MG63 (cell line): Measurements from ENCODE around the gene OR2F1. TPM values are rescaled to one million over a fixed set of nuclear protein-coding genes. Genes with fewer than 3 reads are reported as not detected.
"Not testable (repeated sequence)": the region's sequence is repeated elsewhere in the genome, so short reads cannot be mapped to it uniquely, and the experiment has no call there.

Experiments used
- DNase-seq: peaks from one replicate; pipeline ENCODE4 v3.0.0-alpha.2; 2020
- H3K27me3 ChIP-seq: fragments of 250-450 bp; sonication (Bioruptor Pico); 2 replicates; pipeline ENCODE4 v1.5.1; 2020; ENCODE audit warnings: mild to moderate bottlenecking, moderate library complexity
- H3K36me3 ChIP-seq: fragments of 250-450 bp; sonication (Bioruptor Pico); 2 replicates; pipeline ENCODE4 v1.5.1; 2020; ENCODE audit warnings: mild to moderate bottlenecking, moderate library complexity
- H3K4me3 ChIP-seq: fragments of 250-450 bp; sonication (Bioruptor Pico); 2 replicates; pipeline ENCODE4 v1.5.1; 2020; ENCODE audit warnings: mild to moderate bottlenecking, moderate library complexity
- H3K9me3 ChIP-seq: fragments of 250-450 bp; sonication (Bioruptor Pico); 2 replicates; pipeline ENCODE4 v1.5.1; 2020; ENCODE audit warnings: mild to moderate bottlenecking, moderate library complexity
- total RNA-seq: library from RNA; depleted of rRNA; stranded (reverse); fragments of >200 nt; shearing (Covaris generic); gene quantifications from 2 replicates; pipeline ENCODE4 v1.2.3, GENCODE V29; 2014; ENCODE audit warnings: low replicate concordance

OR2F1 gene
- total RNA-seq, 1 experiment from 2014 or later, result 0.49 TPM

- Histone ChIP-seq H3K4me3 (no peak overlapping the region), H3K27me3 (no peaks in the 10 kb centered on the region), H3K9me3 (no peaks in the 10 kb centered on the region), H3K36me3 (no peaks in the 10 kb centered on the region)
- no peak for DNase-seq
Observed at GRCh38 chr7:143980746-143981510, 26.3 kb downstream of the OR2F1 start.

GRCh38 chr7:143983960-143984359 is 29.3 kb downstream of the OR2F1 start:
- H3K4me3 ChIP-seq, result no peak overlapping the region
- no peaks in the 10 kb centered on the region for H3K27me3 ChIP-seq
- no peak for DNase-seq
- H3K9me3 ChIP-seq, result no peaks in the 10 kb centered on the region
- no peaks in the 10 kb centered on the region for H3K36me3 ChIP-seq

- H3K27me3 ChIP-seq, result no peaks in the 10 kb centered on the region
- DNase-seq, result no peak
- H3K36me3 ChIP-seq, result no peaks in the 10 kb centered on the region
- no peak overlapping the region for H3K4me3 ChIP-seq
- no peaks in the 10 kb centered on the region; the same call in 1 of the 2 replicates for H3K9me3 ChIP-seq
Observed at GRCh38 chr7:143987513-143987912, 32.9 kb downstream of the OR2F1 start.

GRCh38 chr7:143988976-143989745 is 34.5 kb downstream of the OR2F1 start:
- peak; percentile 29 for DNase-seq
- H3K27me3 ChIP-seq, result no peaks in the 10 kb centered on the region
- no peak overlapping the region for H3K4me3 ChIP-seq
- H3K9me3 ChIP-seq, result no peaks in the 10 kb centered on the region; the same call in 1 of the 2 replicates
- H3K36me3 ChIP-seq, result no peaks in the 10 kb centered on the region

GRCh38 chr7:143992670-143993069 is 38.0 kb downstream of the OR2F1 start:
- H3K27me3 ChIP-seq, result no peaks in the 10 kb centered on the region
- H3K36me3 ChIP-seq, result no peaks in the 10 kb centered on the region
- H3K4me3 ChIP-seq, result no peak overlapping the region
- no peaks in the 10 kb centered on the region; the same call in 1 of the 2 replicates for H3K9me3 ChIP-seq
- no peak for DNase-seq

GRCh38 chr7:143993924-143994323 is 39.3 kb downstream of the OR2F1 start:
- H3K27me3 ChIP-seq, result no peaks in the 10 kb centered on the region
- no peak overlapping the region for H3K4me3 ChIP-seq
- no peaks in the 10 kb centered on the region; the same call in 1 of the 2 replicates for H3K9me3 ChIP-seq
- no peaks in the 10 kb centered on the region for H3K36me3 ChIP-seq
- no peak for DNase-seq

- Histone ChIP-seq H3K27me3 (no peaks in the 10 kb centered on the region), H3K9me3 (no peaks in the 10 kb centered on the region), H3K4me3 (no peak within 1 kb of the TSS), H3K36me3 (no peaks in the 10 kb centered on the region)
- DNase-seq, result no peak
Observed at GRCh38 chr7:144000020-144000419, 45.4 kb downstream of the OR2F1 start, which contains the start of gene OR6B1. TSS of gene OR6B1 (plus strand) at chr7:144000320. CDS start at chr7:144003997, 3,677 bp downstream.

GRCh38 chr7:144001543-144001942 is 46.9 kb downstream of the OR2F1 start:
- Histone ChIP-seq H3K4me3 (no peak overlapping the region), H3K9me3 (no peaks in the 10 kb centered on the region), H3K36me3 (no peaks in the 10 kb centered on the region), H3K27me3 (no peaks in the 10 kb centered on the region)
- DNase-seq, result no peak

- Histone ChIP-seq H3K9me3 (no peaks in the 10 kb centered on the region; the same call in 1 of the 2 replicates), H3K27me3 (no peaks in the 10 kb centered on the region), H3K4me3 (no peak overlapping the region), H3K36me3 (no peaks in the 10 kb centered on the region)
- DNase-seq, result no peak
Observed at GRCh38 chr7:144004703-144005102, 50.1 kb downstream of the OR2F1 start.

GRCh38 chr7:144006029-144006691 is 51.5 kb downstream of the OR2F1 start:
- Histone ChIP-seq H3K4me3 (no peak overlapping the region), H3K36me3 (no peaks in the 10 kb centered on the region), H3K27me3 (no peaks in the 10 kb centered on the region), H3K9me3 (no peaks in the 10 kb centered on the region; the same call in 1 of the 2 replicates)
- no peak for DNase-seq

GRCh38 chr7:144006692-144007042 is 52.0 kb downstream of the OR2F1 start:
- H3K36me3 ChIP-seq, result no peaks in the 10 kb centered on the region
- DNase-seq, result no peak
- H3K9me3 ChIP-seq, result no peaks in the 10 kb centered on the region; the same call in 1 of the 2 replicates
- no peaks in the 10 kb centered on the region for H3K27me3 ChIP-seq
- H3K4me3 ChIP-seq, result no peak overlapping the region

GRCh38 chr7:144009361-144009760 is 54.7 kb downstream of the OR2F1 start:
- Histone ChIP-seq H3K36me3 (no peaks in the 10 kb centered on the region), H3K9me3 (no peaks in the 10 kb centered on the region; the same call in 1 of the 2 replicates), H3K4me3 (no peak overlapping the region), H3K27me3 (no peaks in the 10 kb centered on the region)
- no peak for DNase-seq

GRCh38 chr7:144010061-144010460 is 55.4 kb downstream of the OR2F1 start:
- not testable (repeated sequence) for H3K36me3 ChIP-seq, H3K4me3 ChIP-seq, DNase-seq, H3K9me3 ChIP-seq, H3K27me3 ChIP-seq

- H3K9me3 ChIP-seq, H3K36me3 ChIP-seq, H3K4me3 ChIP-seq, H3K27me3 ChIP-seq, DNase-seq: not testable (repeated sequence)
Observed at GRCh38 chr7:144010821-144011220, 56.2 kb downstream of the OR2F1 start.

- no peaks in the 10 kb centered on the region; the same call in 1 of the 2 replicates for H3K9me3 ChIP-seq
- no peak for DNase-seq
- H3K4me3 ChIP-seq, result no peak overlapping the region
- no peaks in the 10 kb centered on the region for H3K36me3 ChIP-seq
- no peaks in the 10 kb centered on the region for H3K27me3 ChIP-seq
Observed at GRCh38 chr7:144011458-144012230, 57.0 kb downstream of the OR2F1 start.
